ENCODE results near the gene CBFA2T2.
"Not testable (repeated sequence)": the region's sequence is repeated elsewhere in the genome, so short reads cannot be mapped to it uniquely, and the experiment has no call there.

Gene CBFA2T2

GRCh38 chr20:33501000-33501399, 11.1 kb downstream of the CBFA2T2 start:
- no peak for FAIRE-seq
- DNase-seq (ENCODE audit: insufficient read length, low spot score), result no peak

- DNase-seq (ENCODE audit: insufficient read length, low spot score) (no peak), FAIRE-seq (no peak)
These were observed 13.7 kb downstream of the CBFA2T2 start for GRCh38 chr20:33503564-33503963.

GRCh38 chr20:33506576-33506975, 16.7 kb downstream of the CBFA2T2 start:
- DNase-seq (ENCODE audit: insufficient read length, low spot score), result no peak
- FAIRE-seq, result no peak

GRCh38 chr20:33507461-33507860, 17.6 kb downstream of the CBFA2T2 start:
- DNase-seq (ENCODE audit: insufficient read length, low spot score) (no peak), FAIRE-seq (no peak)

- FAIRE-seq; DNase-seq (ENCODE audit: insufficient read length, low spot score): not testable (repeated sequence)
These were observed 18.1 kb downstream of the CBFA2T2 start for GRCh38 chr20:33508015-33508414.

- not testable (repeated sequence) for DNase-seq (ENCODE audit: insufficient read length, low spot score)
These were observed 19.2 kb downstream of the CBFA2T2 start for GRCh38 chr20:33509057-33509456.

GRCh38 chr20:33511876-33512275, 22.0 kb downstream of the CBFA2T2 start:
- DNase-seq (ENCODE audit: insufficient read length, low spot score); FAIRE-seq: not testable (repeated sequence)

More at GRCh38 chr20:33509057-33509456, 19.2 kb downstream of the CBFA2T2 start:
- FAIRE-seq, result not testable (repeated sequence)

GRCh38 chr20:33515569-33516216, 25.8 kb downstream of the CBFA2T2 start:
- FAIRE-seq (no peak), DNase-seq (ENCODE audit: insufficient read length, low spot score) (no peak)

GRCh38 chr20:33516882-33517281, 27.0 kb downstream of the CBFA2T2 start:
- FAIRE-seq, result no peak
- no peak for DNase-seq (ENCODE audit: insufficient read length, low spot score)

GRCh38 chr20:33518071-33518470, 28.2 kb downstream of the CBFA2T2 start:
- peak; percentile 9 for FAIRE-seq

GRCh38 chr20:33521461-33521860, 31.6 kb downstream of the CBFA2T2 start:
- DNase-seq (ENCODE audit: insufficient read length, low spot score) (no peak), FAIRE-seq (no peak)

More at GRCh38 chr20:33518071-33518470, 28.2 kb downstream of the CBFA2T2 start:
- peak; percentile 37 for DNase-seq (ENCODE audit: insufficient read length, low spot score)

- DNase-seq (ENCODE audit: insufficient read length, low spot score) (no peak), FAIRE-seq (no peak)
These were observed 32.4 kb downstream of the CBFA2T2 start for GRCh38 chr20:33522256-33522820.

- FAIRE-seq, result no peak
- no peak for DNase-seq (ENCODE audit: insufficient read length, low spot score)
These were observed 34.4 kb downstream of the CBFA2T2 start for GRCh38 chr20:33524261-33524660.

GRCh38 chr20:33526769-33527168, 36.9 kb downstream of the CBFA2T2 start:
- FAIRE-seq (no peak), DNase-seq (ENCODE audit: insufficient read length, low spot score) (no peak)

- no peak for DNase-seq (ENCODE audit: insufficient read length, low spot score)
- FAIRE-seq, result no peak
These were observed 41.4 kb downstream of the CBFA2T2 start for GRCh38 chr20:33531047-33531877.

- no peak for FAIRE-seq
- DNase-seq (ENCODE audit: insufficient read length, low spot score), result no peak
These were observed 42.0 kb downstream of the CBFA2T2 start for GRCh38 chr20:33531885-33532284.

- FAIRE-seq, result no peak
- no peak for DNase-seq (ENCODE audit: insufficient read length, low spot score)
These were observed 43.0 kb downstream of the CBFA2T2 start for GRCh38 chr20:33532753-33533459.

- FAIRE-seq, result not testable (repeated sequence)
These were observed 45.8 kb downstream of the CBFA2T2 start for GRCh38 chr20:33535717-33536116.

GRCh38 chr20:33537608-33538007, 47.7 kb downstream of the CBFA2T2 start:
- DNase-seq (ENCODE audit: insufficient read length, low spot score) (no peak), FAIRE-seq (no peak)

More at GRCh38 chr20:33535717-33536116, 45.8 kb downstream of the CBFA2T2 start:
- not testable (repeated sequence) for DNase-seq (ENCODE audit: insufficient read length, low spot score)

GRCh38 chr20:33539129-33539528, 49.2 kb downstream of the CBFA2T2 start:
- FAIRE-seq, result no peak

GRCh38 chr20:33540427-33540826, 50.5 kb downstream of the CBFA2T2 start:
- FAIRE-seq, result no peak
- DNase-seq (ENCODE audit: insufficient read length, low spot score), result no peak

More at GRCh38 chr20:33539129-33539528, 49.2 kb downstream of the CBFA2T2 start:
- no peak for DNase-seq (ENCODE audit: insufficient read length, low spot score)
